Loucy (cell line): ENCODE measurements around the gene IL1R2.
"Not testable (repeated sequence)": the region's sequence is repeated elsewhere in the genome, so short reads cannot be mapped to it uniquely, and the experiment has no call there.

Experiments used
- H2AFZ ChIP-seq: fragments of 200-600 bp; sonication (generic); 2 replicates; pipeline ENCODE4 v1.6.0; 2016; ENCODE audit warnings: antibody characterized with exemption, mild to moderate bottlenecking, low read length, moderate library complexity
- H3F3A ChIP-seq: fragments of 200-600 bp; 2 replicates; pipeline ENCODE4 v1.6.0; 2016; ENCODE audit warnings: antibody characterized with exemption, low read depth, mild to moderate bottlenecking
- H3K27me3 ChIP-seq: fragments of 200-600 bp; sonication (generic); 2 replicates; pipeline ENCODE4 v1.6.1; 2014; ENCODE audit warnings: low read length, mild to moderate bottlenecking; ENCODE audit not compliant: insufficient read depth, poor library complexity, severe bottlenecking
- H3K36me3 ChIP-seq: fragments of 200-600 bp; sonication (generic); 2 replicates; pipeline ENCODE4 v1.6.1; 2016; ENCODE audit warnings: low read length; ENCODE audit not compliant: insufficient read depth
- H3K4me1 ChIP-seq: fragments of 200-600 bp; sonication (generic); 2 replicates; pipeline ENCODE4 v1.5.1; 2014; ENCODE audit warnings: low read length, mild to moderate bottlenecking; ENCODE audit not compliant: insufficient read depth, poor library complexity, severe bottlenecking
- H3K4me2 ChIP-seq: fragments of 200-600 bp; sonication (generic); 2 replicates; pipeline ENCODE4 v1.6.0; 2014; ENCODE audit warnings: antibody characterized with exemption, low read length, low read depth, mild to moderate bottlenecking; ENCODE audit not compliant: poor library complexity, severe bottlenecking
- H3K4me3 ChIP-seq: fragments of 200-600 bp; sonication (generic); 2 replicates; pipeline ENCODE4 v1.5.1; 2014; ENCODE audit warnings: low read length, mild to moderate bottlenecking, mixed read lengths; ENCODE audit not compliant: poor library complexity, severe bottlenecking
- H3K79me2 ChIP-seq: fragments of 200-600 bp; sonication (generic); 2 replicates; pipeline ENCODE4 v1.6.1; 2014; ENCODE audit warnings: low read length; ENCODE audit not compliant: insufficient read depth
- H3K9ac ChIP-seq: fragments of 200-600 bp; sonication (generic); 2 replicates; pipeline ENCODE4 v1.6.0; 2014; ENCODE audit warnings: mild to moderate bottlenecking, low read depth, low read length, moderate library complexity; ENCODE audit not compliant: poor library complexity, severe bottlenecking
- H3K9me2 ChIP-seq: fragments of 200-600 bp; sonication (generic); replicated peaks from 2 replicates; pipeline ENCODE4 v1.6.1; 2016; ENCODE audit warnings: low read depth, low read length, mixed read lengths
- H3K9me3 ChIP-seq: fragments of 200-600 bp; sonication (generic); 2 replicates; pipeline ENCODE4 v1.6.1; 2014; ENCODE audit warnings: mild to moderate bottlenecking, antibody characterized with exemption, low read length, low read depth; ENCODE audit not compliant: insufficient read depth
- H4K20me1 ChIP-seq: fragments of 200-600 bp; sonication (generic); 2 replicates; pipeline ENCODE4 v1.6.0; 2014; ENCODE audit warnings: antibody characterized with exemption, low read length, mild to moderate bottlenecking; ENCODE audit not compliant: insufficient read depth, poor library complexity, severe bottlenecking
- EZH2phosphoT487 ChIP-seq: fragments of 200-600 bp; IDR thresholded peaks from 2 replicates; pipeline ENCODE4 v1.6.1; 2018; ENCODE audit warnings: antibody characterized with exemption, mild to moderate bottlenecking, moderate library complexity, borderline replicate concordance
- TF ChIP-seq, protein P1 (sequence below): fragments of 200-600 bp; sonication (generic); conservative IDR thresholded peaks from 2 replicates; pipeline ENCODE4 v1.5.1; 2014; ENCODE audit warnings: mild to moderate bottlenecking, antibody characterized with exemption, low read length

The IL1R2 gene

DNA sequence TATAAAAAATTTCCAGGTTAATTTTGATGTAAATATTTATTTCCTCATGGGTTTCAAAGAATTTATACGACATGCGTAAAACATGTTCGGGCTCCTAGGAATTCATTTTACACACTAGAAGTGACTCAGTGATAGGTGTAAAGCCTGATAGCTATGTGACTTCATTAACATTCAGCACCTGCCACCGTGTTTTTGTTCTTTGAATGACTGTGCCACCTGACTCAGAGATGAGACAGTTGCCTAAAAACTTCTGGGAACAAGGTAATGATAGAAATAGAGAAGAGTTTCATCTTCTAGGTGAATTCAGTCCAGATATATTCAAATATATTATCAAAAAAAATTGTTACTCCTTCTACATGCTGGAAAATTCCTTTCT is 10.0 kb downstream of the IL1R2 start:
- Histone ChIP-seq H3K27me3 (no peaks in the 10 kb centered on the region), H3K9ac (no peak overlapping the region), H2AFZ (no peak overlapping the region), H3K9me2 (no peaks in the 10 kb centered on the region), H3F3A (no peaks in the 10 kb centered on the region), H3K9me3 (no peaks in the 10 kb centered on the region), H3K4me2 (no peak overlapping the region), H4K20me1 (no peaks in the 10 kb centered on the region), H3K4me3 (no peak overlapping the region), H3K4me1 (no peaks in the 10 kb centered on the region), H3K36me3 (no peaks in the 10 kb centered on the region), H3K79me2 (no peaks in the 10 kb centered on the region)
- TF ChIP-seq, protein P1, sequence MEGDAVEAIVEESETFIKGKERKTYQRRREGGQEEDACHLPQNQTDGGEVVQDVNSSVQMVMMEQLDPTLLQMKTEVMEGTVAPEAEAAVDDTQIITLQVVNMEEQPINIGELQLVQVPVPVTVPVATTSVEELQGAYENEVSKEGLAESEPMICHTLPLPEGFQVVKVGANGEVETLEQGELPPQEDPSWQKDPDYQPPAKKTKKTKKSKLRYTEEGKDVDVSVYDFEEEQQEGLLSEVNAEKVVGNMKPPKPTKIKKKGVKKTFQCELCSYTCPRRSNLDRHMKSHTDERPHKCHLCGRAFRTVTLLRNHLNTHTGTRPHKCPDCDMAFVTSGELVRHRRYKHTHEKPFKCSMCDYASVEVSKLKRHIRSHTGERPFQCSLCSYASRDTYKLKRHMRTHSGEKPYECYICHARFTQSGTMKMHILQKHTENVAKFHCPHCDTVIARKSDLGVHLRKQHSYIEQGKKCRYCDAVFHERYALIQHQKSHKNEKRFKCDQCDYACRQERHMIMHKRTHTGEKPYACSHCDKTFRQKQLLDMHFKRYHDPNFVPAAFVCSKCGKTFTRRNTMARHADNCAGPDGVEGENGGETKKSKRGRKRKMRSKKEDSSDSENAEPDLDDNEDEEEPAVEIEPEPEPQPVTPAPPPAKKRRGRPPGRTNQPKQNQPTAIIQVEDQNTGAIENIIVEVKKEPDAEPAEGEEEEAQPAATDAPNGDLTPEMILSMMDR, result no peak
- TF ChIP-seq EZH2phosphoT487, result no peak

DNA sequence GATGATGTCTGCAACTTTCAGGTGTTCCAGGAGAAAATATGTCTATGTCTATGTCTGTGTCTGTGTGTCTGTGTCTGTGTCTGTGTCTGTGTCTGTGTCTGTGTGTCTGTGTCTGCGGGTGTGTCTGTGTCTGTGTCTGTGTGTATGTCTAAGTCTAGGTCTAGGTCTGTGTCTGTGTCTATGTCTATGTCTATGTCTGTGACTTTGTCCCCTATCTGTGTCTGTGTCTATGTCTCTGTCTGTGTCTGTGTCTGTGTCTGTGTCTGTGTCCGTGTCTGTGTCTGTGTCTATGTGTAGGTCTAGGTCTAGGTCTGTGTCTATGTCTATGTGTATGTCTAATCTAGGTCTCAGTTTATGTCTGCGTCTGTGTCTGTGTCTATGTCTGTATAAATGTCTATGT is 10.5 kb downstream of the IL1R2 start:
- H3K9me2 ChIP-seq, result no peaks in the 10 kb centered on the region
- no peaks in the 10 kb centered on the region for H3F3A ChIP-seq
- H3K4me1 ChIP-seq, result no peaks in the 10 kb centered on the region
- no peak overlapping the region for H3K4me2 ChIP-seq
- no peak overlapping the region for H2AFZ ChIP-seq
- no peaks in the 10 kb centered on the region for H3K27me3 ChIP-seq
- H4K20me1 ChIP-seq, result no peaks in the 10 kb centered on the region
- H3K4me3 ChIP-seq, result no peak overlapping the region
- H3K79me2 ChIP-seq, result no peaks in the 10 kb centered on the region
- no peak overlapping the region for H3K9ac ChIP-seq
- H3K36me3 ChIP-seq, result no peaks in the 10 kb centered on the region
- no peaks in the 10 kb centered on the region for H3K9me3 ChIP-seq
- no peak for TF ChIP-seq EZH2phosphoT487
- TF ChIP-seq, protein P1, result no peak

GRCh38 chr2:102002909-102003308 is 11.1 kb downstream of the IL1R2 start:
- H3K79me2 ChIP-seq, H3K4me3 ChIP-seq, H3K4me2 ChIP-seq, H3K4me1 ChIP-seq, H3K9ac ChIP-seq, H2AFZ ChIP-seq, H3K9me2 ChIP-seq, H3K9me3 ChIP-seq, H4K20me1 ChIP-seq, H3K36me3 ChIP-seq, H3K27me3 ChIP-seq, H3F3A ChIP-seq: not testable (repeated sequence)

DNA sequence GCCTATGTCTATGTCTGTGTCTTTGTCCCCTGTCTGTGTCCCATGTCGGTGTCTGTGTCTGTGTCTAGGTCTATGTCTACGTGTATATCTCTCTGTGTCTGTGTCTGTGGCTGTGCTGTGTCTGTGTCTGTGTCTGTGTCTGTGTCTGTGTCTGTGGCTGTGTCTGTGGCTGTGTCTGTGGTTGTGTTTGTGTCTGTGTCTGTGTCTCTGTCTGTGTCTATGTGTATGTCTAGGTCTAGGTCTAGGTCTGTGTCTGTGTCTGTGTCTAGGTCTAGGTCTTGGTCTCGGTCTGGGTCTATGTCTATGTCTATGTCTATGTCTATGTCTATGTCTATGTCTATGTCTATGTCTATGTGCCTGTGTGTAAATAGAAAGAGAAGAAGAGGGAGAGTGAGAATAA is 11.9 kb downstream of the IL1R2 start:
- H3K79me2 ChIP-seq, result no peaks in the 10 kb centered on the region
- H3K9me2 ChIP-seq, result no peaks in the 10 kb centered on the region
- no peak overlapping the region for H2AFZ ChIP-seq
- H3K4me1 ChIP-seq, result no peaks in the 10 kb centered on the region
- H3K4me2 ChIP-seq, result no peak overlapping the region
- H4K20me1 ChIP-seq, result no peaks in the 10 kb centered on the region
- no peak overlapping the region for H3K9ac ChIP-seq
- TF ChIP-seq EZH2phosphoT487, result no peak
- TF ChIP-seq, protein P1, result no peak
- H3K27me3 ChIP-seq, result no peaks in the 10 kb centered on the region
- H3F3A ChIP-seq, result no peaks in the 10 kb centered on the region
- no peak overlapping the region for H3K4me3 ChIP-seq
- no peaks in the 10 kb centered on the region for H3K36me3 ChIP-seq
- no peaks in the 10 kb centered on the region for H3K9me3 ChIP-seq
